Smooth muscle cell of the brain vasculature (primary cell): ENCODE results near the gene LIN28A.

Source experiments
- DNase-seq: peaks from one replicate; pipeline ENCODE4 v3.0.0-alpha.2; 2012; ENCODE audit warnings: low read depth, low spot score

LIN28A gene

GRCh38 chr1:26478988-26479387 is 68.4 kb downstream of the LIN28A start:
- no peak for DNase-seq
